Suprapubic skin (tissue), 4 donors: ENCODE results near the gene NAA10. TPM values are rescaled to one million over a fixed set of nuclear protein-coding genes. Genes with fewer than 3 reads are reported as not detected.

Experiments used
- DNase-seq, 2 donors: peaks; one replicate each; pipeline ENCODE4 v3.0.0-alpha.2; 2019; ENCODE audit warnings: low spot score in 2 of 2
- H3K27ac ChIP-seq: fragments of 200-600 bp; sonication (generic); one replicate; pipeline ENCODE4 v1.5.1; 2019
- H3K27me3 ChIP-seq: fragments of 200-600 bp; sonication (generic); one replicate; pipeline ENCODE4 v1.5.1; 2019
- H3K36me3 ChIP-seq: fragments of 200-600 bp; sonication (generic); one replicate; pipeline ENCODE4 v1.5.1; 2019
- H3K4me1 ChIP-seq: fragments of 200-600 bp; sonication (generic); one replicate; pipeline ENCODE4 v1.5.1; 2019
- H3K4me3 ChIP-seq: fragments of 200-600 bp; sonication (generic); one replicate; pipeline ENCODE4 v1.5.1; 2019; ENCODE audit warnings: mild to moderate bottlenecking
- H3K9me3 ChIP-seq: fragments of 200-600 bp; sonication (generic); one replicate; pipeline ENCODE4 v1.5.1; 2019
- CTCF ChIP-seq, 2 donors: fragments of 200-600 bp in 1 of 2; fragments of 450-650 bp in 1 of 2; sonication (generic) in 1 of 2; IDR thresholded peaks; one replicate each; pipeline ENCODE4 v1.5.1; 2016 to 2019; ENCODE audit warnings: antibody characterized with exemption in 2 of 2, mild to moderate bottlenecking in 1 of 2, moderate library complexity in 1 of 2
- EP300 ChIP-seq: sonication (generic); formaldehyde crosslinking; IDR thresholded peaks from one replicate; pipeline ENCODE4 v1.6.1; 2017; ENCODE audit warnings: antibody characterized with exemption
- POLR2A ChIP-seq, 2 donors: fragments of 450-650 bp; IDR thresholded peaks; one replicate each; pipeline ENCODE4 v1.6.1; 2017; ENCODE audit warnings: antibody characterized with exemption in 2 of 2, mild to moderate bottlenecking in 2 of 2, moderate library complexity in 2 of 2
- POLR2AphosphoS5 ChIP-seq, 3 donors: sonication (generic); formaldehyde crosslinking; IDR thresholded peaks; one replicate each; pipeline ENCODE4 v1.6.1; 2017; ENCODE audit warnings: antibody characterized with exemption in 3 of 3
- WGBS: methylation state at CpG from one replicate; pipeline ENCODE4 v1.1.5; 2018; 5-methylcytosine and 5-hydroxymethylcytosine counted together
- total RNA-seq, 4 donors: library from RNA; depleted of rRNA; stranded (reverse); fragments of >200 nt; gene quantifications; one replicate each; pipeline ENCODE4 v1.1.0, GENCODE V29; 2016

NAA10 gene
- total RNA-seq, 4 donors from 2014 or later: 58.5 to 97.2 (median 73.0) TPM

- H3K27me3 ChIP-seq: peaks cover 78% of the 10 kb centered on the region
- no peak for TF ChIP-seq EP300
- TF ChIP-seq CTCF (IDR thresholded peaks at IDR 0.05): no peak
- TF ChIP-seq POLR2AphosphoS5 (IDR thresholded peaks at IDR 0.05): no peak
- no peak for TF ChIP-seq POLR2A (IDR thresholded peaks at IDR 0.05)
- no peaks in the 10 kb centered on the region for H3K36me3 ChIP-seq
- peaks cover 14% of the 10 kb centered on the region for H3K4me1 ChIP-seq
- DNase-seq: no peak
- H3K27ac ChIP-seq: no peak overlapping the region
- no peak overlapping the region for H3K4me3 ChIP-seq
- 95% methylated on average over 3 of the region's 7 CpGs for WGBS
- no peaks in the 10 kb centered on the region for H3K9me3 ChIP-seq
Observed at GRCh38 chrX:153881281-153881680, 53.6 kb downstream of the NAA10 start.

DNA sequence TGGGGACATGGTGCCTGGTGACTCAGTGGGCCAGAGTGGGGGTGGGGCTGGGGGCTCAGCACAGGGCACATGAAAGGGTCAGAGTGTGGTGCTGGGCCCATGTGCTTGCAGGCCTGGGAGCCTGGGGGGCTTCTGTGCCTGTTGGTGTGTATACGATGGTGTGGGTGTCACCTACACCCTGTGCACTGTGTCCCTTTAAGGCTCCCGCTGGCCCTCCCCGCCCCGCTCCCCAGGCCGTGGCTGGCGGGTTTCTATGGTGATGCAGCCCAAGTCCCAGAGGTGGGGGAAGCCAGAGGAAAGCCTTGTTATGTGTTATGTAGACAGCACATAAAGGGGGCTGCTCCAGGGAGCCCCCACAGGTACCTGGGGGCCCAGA lies 54.4 kb downstream of the NAA10 start:
- Histone ChIP-seq H3K36me3 (no peaks in the 10 kb centered on the region), H3K9me3 (no peaks in the 10 kb centered on the region), H3K27ac (no peak overlapping the region), H3K27me3 (peaks cover 70% of the 10 kb centered on the region), H3K4me1 (peaks cover 8% of the 10 kb centered on the region), H3K4me3 (no peak overlapping the region)
- TF ChIP-seq EP300 (no peak), CTCF (IDR thresholded peaks at IDR 0.05) (no peak), POLR2AphosphoS5 (IDR thresholded peaks at IDR 0.05) (no peak), POLR2A (IDR thresholded peaks at IDR 0.05) (no peak)
- no peak for DNase-seq
- 41% methylated on average over 6 of the region's 6 CpGs for WGBS

- WGBS: 73% methylated on average over 5 of the region's 12 CpGs
- Histone ChIP-seq H3K4me1 (peaks cover 4% of the 10 kb centered on the region), H3K36me3 (no peaks in the 10 kb centered on the region), H3K9me3 (no peaks in the 10 kb centered on the region), H3K4me3 (no peak overlapping the region), H3K27ac (no peak overlapping the region), H3K27me3 (peaks cover 65% of the 10 kb centered on the region)
- TF ChIP-seq POLR2A (IDR thresholded peaks at IDR 0.05): no peak
- TF ChIP-seq EP300: no peak
- no peak for TF ChIP-seq POLR2AphosphoS5 (IDR thresholded peaks at IDR 0.05)
- no peak for TF ChIP-seq CTCF (IDR thresholded peaks at IDR 0.05)
- no peak for DNase-seq
Observed at GRCh38 chrX:153879741-153880439, 54.9 kb downstream of the NAA10 start.

Other genes starting within 250 kb of the NAA10 start
- 10 to 100 TPM; 26.1 to 74.1 (median 45.2) TPM for gene SLC6A8, start 247.1 kb downstream of the NAA10 start, total RNA-seq
- gene BCAP31, start 210.7 kb downstream of the NAA10 start, total RNA-seq: 100 to 1,000 TPM; 112 to 170 (median 167) TPM
- 1 to 10 TPM; 5.9 to 9.4 (median 7.4) TPM for gene ABCD1, start 210.2 kb downstream of the NAA10 start, total RNA-seq
- 10 to 100 TPM; 13.5 to 23.9 (median 19.8) TPM for gene PLXNB3, start 170.8 kb downstream of the NAA10 start, total RNA-seq
- 1 to 10 TPM in 2 of 4 donors, under 1 TPM in 2; 0.42 to 3.1 (median 1.2) TPM for gene SRPK3, start 154.0 kb downstream of the NAA10 start, total RNA-seq
- 100 to 1,000 TPM in 1 of 4 donors, 10 to 100 TPM in 3; 58.1 to 105 (median 93.8) TPM for gene IDH3G, start 140.7 kb downstream of the NAA10 start, total RNA-seq
- gene SSR4, start 140.4 kb downstream of the NAA10 start, total RNA-seq: 100 to 1,000 TPM in 3 of 4 donors, 10 to 100 TPM in 1; 86.7 to 200 (median 150) TPM
- gene PDZD4, start 104.5 kb downstream of the NAA10 start, total RNA-seq: 1 to 10 TPM; 2.0 to 6.3 (median 3.0) TPM
- gene L1CAM, start 48.9 kb downstream of the NAA10 start, total RNA-seq: 10 to 100 TPM in 1 of 4 donors, 1 to 10 TPM in 3; 4.1 to 10.4 (median 8.5) TPM
- gene AVPR2, start 30.4 kb downstream of the NAA10 start, total RNA-seq: 1 to 10 TPM in 3 of 4 donors, under 1 TPM in 1; 0.78 to 2.4 (median 1.5) TPM
- gene ARHGAP4, start 8.8 kb downstream of the NAA10 start, total RNA-seq: 10 to 100 TPM in 2 of 4 donors, 1 to 10 TPM in 2; 4.8 to 17.6 (median 9.6) TPM
- 1 to 10 TPM; 1.7 to 9.9 (median 4.6) TPM for gene RENBP, start 9.6 kb upstream of the NAA10 start, total RNA-seq
- gene HCFC1, start 36.8 kb upstream of the NAA10 start, total RNA-seq: 10 to 100 TPM; 51.9 to 72.2 (median 55.3) TPM
- 10 to 100 TPM in 1 of 4 donors, 1 to 10 TPM in 3; 7.8 to 10.7 (median 8.6) TPM for gene TMEM187, start 37.7 kb upstream of the NAA10 start, total RNA-seq
- 10 to 100 TPM; 51.3 to 61.5 (median 58.3) TPM for gene IRAK1, start 84.9 kb upstream of the NAA10 start, total RNA-seq
- 10 to 100 TPM; 19.7 to 76.0 (median 33.9) TPM for gene MECP2, start 162.7 kb upstream of the NAA10 start, total RNA-seq
- not detected for gene OPN1LW, start 209.2 kb upstream of the NAA10 start, total RNA-seq
- gene OPN1MW, start 247.6 kb upstream of the NAA10 start, total RNA-seq: not detected